GM12874 (cell line): Measurements from ENCODE around the gene MATK.

Experiments used
- CTCF ChIP-seq: IDR thresholded peaks from 2 replicates; pipeline ENCODE4 v1.5.1; 2011; ENCODE audit warnings: low read depth, mild to moderate bottlenecking, control low read depth, low read length, moderate library complexity; ENCODE audit not compliant: insufficient read depth

MATK gene

GRCh38 chr19:3784607-3785450 is 1.4 kb downstream of the MATK start:
- TF ChIP-seq CTCF = no peak

GRCh38 chr19:3783660-3784584 is 2.3 kb downstream of the MATK start:
- TF ChIP-seq CTCF = no peak

GRCh38 chr19:3782903-3783302 is 3.3 kb downstream of the MATK start:
- TF ChIP-seq CTCF = no peak

DNA sequence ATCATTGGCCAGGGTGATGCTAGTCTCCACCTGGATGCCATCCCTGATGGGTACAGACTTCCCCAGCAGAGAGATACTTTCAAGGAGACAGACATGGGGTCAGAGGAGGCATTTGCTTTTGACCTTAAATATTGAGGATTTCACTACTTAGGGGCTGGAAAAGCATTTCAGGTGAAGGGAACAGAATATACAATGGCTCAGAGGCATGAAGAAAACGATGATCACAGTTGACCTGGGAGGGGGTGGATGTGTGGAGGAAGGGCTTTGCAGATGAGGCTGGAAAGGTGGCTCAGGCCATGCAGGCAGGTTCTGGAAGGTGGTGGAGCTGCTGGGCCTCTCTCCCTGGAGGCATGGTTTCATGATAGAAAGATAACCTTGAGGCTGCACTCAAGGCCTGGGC is 3.9 kb downstream of the MATK start:
- TF ChIP-seq CTCF = no peak

- TF ChIP-seq CTCF = no peak
Observed at GRCh38 chr19:3781603-3782002, 4.6 kb downstream of the MATK start.

DNA sequence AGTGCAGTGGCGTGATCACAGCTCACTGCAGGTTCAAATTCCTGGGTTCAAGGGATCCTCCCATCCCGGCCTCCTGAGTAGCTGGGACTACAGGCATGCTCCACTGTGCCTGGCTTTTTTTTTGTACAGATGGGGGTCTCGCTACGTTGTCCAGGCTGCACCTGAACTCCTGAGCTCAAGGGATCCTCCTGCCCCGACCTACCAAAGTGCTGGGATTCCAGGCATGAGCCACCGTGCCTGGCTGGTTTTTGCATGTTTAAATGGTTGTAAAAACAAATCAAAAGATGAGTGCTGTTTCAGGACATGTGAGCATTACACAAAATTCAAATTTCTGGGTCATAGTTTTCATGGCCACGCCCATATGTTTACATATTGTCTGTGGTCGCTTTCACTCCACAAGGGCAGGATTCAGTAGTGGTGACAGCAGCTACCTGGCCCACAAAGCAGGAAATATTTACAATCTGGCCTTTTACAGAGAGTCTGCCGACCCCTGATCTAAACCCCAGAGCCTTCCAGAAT is 5.3 kb downstream of the MATK start:
- no peak for TF ChIP-seq CTCF
